Ascending aorta (tissue), 2 donors: ENCODE measurements around the gene NF1. TPM values are rescaled to one million over a fixed set of nuclear protein-coding genes. Genes with fewer than 3 reads are reported as not detected.

ENCODE experiments used
- DNase-seq, 2 donors: peaks; one replicate each; pipeline ENCODE4 v3.0.0-alpha.2; 2019; ENCODE audit warnings: low spot score in 2 of 2
- H3K27ac ChIP-seq, 2 donors: fragments of 200-600 bp; sonication (generic); one replicate each; pipeline ENCODE4 v1.5.1; 2016 to 2017; ENCODE audit warnings: mild to moderate bottlenecking in 1 of 2
- H3K27me3 ChIP-seq: fragments of 200-600 bp; sonication (generic); one replicate; pipeline ENCODE4 v1.5.1; 2017
- H3K36me3 ChIP-seq, 2 donors: fragments of 200-600 bp; sonication (generic); one replicate each; pipeline ENCODE4 v1.5.1; 2016
- H3K4me1 ChIP-seq, 2 donors: fragments of 200-600 bp; sonication (generic); one replicate each; pipeline ENCODE4 v1.5.1; 2016 to 2017; ENCODE audit warnings: mild to moderate bottlenecking in 1 of 2
- H3K4me3 ChIP-seq, 2 donors: fragments of 200-600 bp; sonication (generic); one replicate each; pipeline ENCODE4 v1.5.1; 2016 to 2017; ENCODE audit warnings: mild to moderate bottlenecking in 1 of 2
- H3K9me3 ChIP-seq, 2 donors: fragments of 200-600 bp; sonication (generic); one replicate each; pipeline ENCODE4 v1.5.1; 2016
- intact Hi-C: fragments of 100-400 bp; cut with DNase I; formaldehyde crosslinking; loops from one replicate; pipeline ENCODE4 v1.15.1; 2023
- total RNA-seq: library from RNA; depleted of rRNA; stranded (reverse); fragments of >200 nt; gene quantifications from one replicate; pipeline ENCODE4 v1.1.0, GENCODE V29; 2016
- TF ChIP-seq, protein P1 (sequence below), 3 experiments: fragments of 200-600 bp in 2 of 3; fragments of 450-650 bp in 1 of 3; sonication (generic) in 2 of 3; IDR thresholded peaks; one replicate each; pipeline ENCODE4 v1.5.1; 2016 to 2019; ENCODE audit warnings: antibody characterized with exemption in 3 of 3, mild to moderate bottlenecking in 1 of 3, moderate library complexity in 1 of 3

The NF1 gene
- total RNA-seq, 1 donor from 2014 or later, result 25.0 TPM

DNA sequence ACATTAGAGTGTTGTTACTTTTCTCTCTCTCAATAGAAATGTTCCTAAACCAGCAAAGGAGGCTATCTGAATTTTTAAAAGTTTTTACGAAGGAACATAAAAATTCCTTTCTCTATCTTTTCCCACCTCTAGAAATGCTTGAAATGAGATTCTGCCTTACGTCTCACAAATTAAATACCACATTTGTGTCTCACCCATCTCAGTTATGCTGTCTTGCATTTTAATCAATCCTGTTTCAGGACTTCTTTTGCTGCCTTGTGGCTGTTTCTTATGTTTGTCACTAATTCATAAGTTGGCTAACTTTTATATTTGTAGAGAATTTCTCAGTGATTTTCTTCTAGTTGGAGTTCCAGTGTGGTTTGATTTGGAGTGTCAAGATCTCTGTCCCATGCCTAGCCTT, 198.8 kb downstream of the NF1 start:
- DNase-seq, result no peak
- no peaks in the 10 kb centered on the region for H3K9me3 ChIP-seq
- H3K4me3 ChIP-seq, result no peak overlapping the region
- no peaks in the 10 kb centered on the region for H3K4me1 ChIP-seq
- TF ChIP-seq, protein P1, sequence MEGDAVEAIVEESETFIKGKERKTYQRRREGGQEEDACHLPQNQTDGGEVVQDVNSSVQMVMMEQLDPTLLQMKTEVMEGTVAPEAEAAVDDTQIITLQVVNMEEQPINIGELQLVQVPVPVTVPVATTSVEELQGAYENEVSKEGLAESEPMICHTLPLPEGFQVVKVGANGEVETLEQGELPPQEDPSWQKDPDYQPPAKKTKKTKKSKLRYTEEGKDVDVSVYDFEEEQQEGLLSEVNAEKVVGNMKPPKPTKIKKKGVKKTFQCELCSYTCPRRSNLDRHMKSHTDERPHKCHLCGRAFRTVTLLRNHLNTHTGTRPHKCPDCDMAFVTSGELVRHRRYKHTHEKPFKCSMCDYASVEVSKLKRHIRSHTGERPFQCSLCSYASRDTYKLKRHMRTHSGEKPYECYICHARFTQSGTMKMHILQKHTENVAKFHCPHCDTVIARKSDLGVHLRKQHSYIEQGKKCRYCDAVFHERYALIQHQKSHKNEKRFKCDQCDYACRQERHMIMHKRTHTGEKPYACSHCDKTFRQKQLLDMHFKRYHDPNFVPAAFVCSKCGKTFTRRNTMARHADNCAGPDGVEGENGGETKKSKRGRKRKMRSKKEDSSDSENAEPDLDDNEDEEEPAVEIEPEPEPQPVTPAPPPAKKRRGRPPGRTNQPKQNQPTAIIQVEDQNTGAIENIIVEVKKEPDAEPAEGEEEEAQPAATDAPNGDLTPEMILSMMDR (IDR thresholded peaks at IDR 0.05), result no peak
- no peak overlapping the region for H3K27ac ChIP-seq
- no peaks in the 10 kb centered on the region for H3K27me3 ChIP-seq
- H3K36me3 ChIP-seq, result peaks cover 0 to 4% of the 10 kb centered on the region in 2 donors
- intact Hi-C loops, result no loop called here

DNA sequence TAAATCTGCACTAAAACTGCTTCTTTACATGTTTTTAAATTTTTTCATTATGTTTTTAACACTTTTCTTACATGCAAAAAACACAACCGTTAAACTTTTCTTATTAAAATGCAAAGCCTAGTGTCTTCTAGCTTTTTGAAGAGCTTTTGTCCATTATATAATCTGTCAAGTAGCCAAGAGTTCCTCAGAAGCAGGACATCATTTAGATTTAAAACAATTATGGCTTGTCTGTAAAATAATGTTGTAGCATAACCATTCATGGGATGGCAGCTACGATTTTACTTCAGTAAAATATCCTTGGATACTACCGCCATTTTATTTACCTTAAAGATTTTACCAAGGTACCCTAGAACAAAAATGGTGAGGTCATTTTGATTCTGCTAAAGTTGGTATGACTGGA, 199.5 kb downstream of the NF1 start:
- no peaks in the 10 kb centered on the region for H3K27me3 ChIP-seq
- TF ChIP-seq, protein P1 (IDR thresholded peaks at IDR 0.05), result no peak
- H3K27ac ChIP-seq, result no peak overlapping the region
- no peaks in the 10 kb centered on the region for H3K9me3 ChIP-seq
- no peaks in the 10 kb centered on the region for H3K4me1 ChIP-seq
- H3K36me3 ChIP-seq, result peaks cover 0 to 4% of the 10 kb centered on the region in 2 donors
- H3K4me3 ChIP-seq, result no peak overlapping the region
- intact Hi-C loops, result no loop called here
- DNase-seq, result no peak

DNA sequence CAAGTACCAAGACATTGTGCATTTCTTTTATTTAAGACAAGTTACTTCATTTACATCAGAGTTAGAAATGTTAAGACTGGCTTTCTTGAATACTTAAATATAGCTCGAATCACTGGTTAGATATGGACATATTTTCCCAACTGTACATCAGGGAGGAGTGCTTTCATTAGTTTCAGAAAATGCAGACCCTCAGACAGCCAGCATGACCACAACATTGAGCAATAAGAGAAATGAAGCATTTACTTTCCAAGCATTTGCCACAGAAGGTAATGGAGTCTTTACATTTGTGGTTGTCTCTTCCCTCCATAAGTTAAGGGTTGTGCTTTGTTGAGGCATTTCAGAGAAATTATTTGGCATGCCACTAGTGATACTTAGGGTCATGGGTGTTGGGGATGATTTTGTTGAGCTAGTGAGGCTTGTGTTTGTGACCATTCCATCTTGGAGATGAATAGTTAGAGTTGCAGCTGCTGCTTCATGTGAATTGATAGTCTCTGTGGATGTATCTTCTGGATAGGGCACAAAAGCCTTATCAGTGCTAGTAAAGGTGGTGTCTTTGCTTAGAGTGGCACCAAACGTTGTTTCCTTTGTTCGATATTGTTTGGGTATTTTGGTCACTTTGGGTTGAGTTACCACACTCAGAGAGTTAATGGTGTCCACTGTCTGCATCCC, 200.2 kb downstream of the NF1 start:
- TF ChIP-seq, protein P1 (IDR thresholded peaks at IDR 0.05), result no peak
- Histone ChIP-seq H3K36me3 (peaks cover 0 to 4% of the 10 kb centered on the region in 2 donors), H3K27me3 (no peaks in the 10 kb centered on the region), H3K4me3 (no peak overlapping the region), H3K27ac (no peak overlapping the region), H3K9me3 (no peaks in the 10 kb centered on the region), H3K4me1 (no peaks in the 10 kb centered on the region)
- intact Hi-C loops, result no loop called here
- DNase-seq, result no peak

DNA sequence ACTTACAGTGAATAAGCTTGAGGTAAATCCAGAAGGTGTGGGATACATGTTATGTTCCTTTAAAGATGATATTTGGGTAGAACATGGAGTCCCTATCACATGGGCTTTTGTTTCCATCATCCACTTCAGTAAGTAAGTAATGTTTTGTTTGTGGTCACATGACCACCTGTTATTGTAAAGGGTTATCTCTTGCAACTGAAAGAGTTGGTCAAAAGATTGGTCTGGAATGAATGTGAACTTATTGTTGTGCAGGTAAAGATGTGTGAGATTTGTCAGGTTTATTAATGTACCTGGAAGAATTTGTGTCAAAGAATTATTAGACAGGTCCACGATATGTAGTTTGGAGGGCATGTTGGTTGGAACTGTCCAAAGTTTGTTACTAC, 200.7 kb downstream of the NF1 start:
- H3K36me3 ChIP-seq, result peaks cover 0 to 4% of the 10 kb centered on the region in 2 donors
- H3K9me3 ChIP-seq, result no peaks in the 10 kb centered on the region
- H3K27me3 ChIP-seq, result no peaks in the 10 kb centered on the region
- no peak overlapping the region for H3K4me3 ChIP-seq
- no peak overlapping the region for H3K27ac ChIP-seq
- no peaks in the 10 kb centered on the region for H3K4me1 ChIP-seq
- no peak for DNase-seq
- intact Hi-C loops, result no loop called here
- TF ChIP-seq, protein P1 (IDR thresholded peaks at IDR 0.05), result no peak

DNA sequence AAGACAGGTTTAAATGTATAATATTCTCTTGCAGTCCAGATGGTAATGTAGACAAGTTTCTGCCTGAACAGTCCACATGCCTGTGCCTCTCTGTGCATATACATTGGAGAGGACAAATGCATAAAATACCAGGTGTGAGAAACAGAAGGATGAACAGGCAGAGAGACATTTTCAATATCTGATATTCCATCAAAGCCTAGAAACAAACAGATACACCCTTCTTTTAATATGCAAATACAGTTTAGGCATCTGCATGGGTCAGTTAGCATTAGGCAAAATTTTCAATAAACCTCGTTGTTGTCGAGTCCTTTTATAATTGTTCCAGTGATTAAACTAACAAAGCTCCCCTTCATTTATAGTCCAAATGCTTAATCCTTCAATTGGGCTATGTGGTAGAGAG, 201.4 kb downstream of the NF1 start:
- Histone ChIP-seq H3K27me3 (no peaks in the 10 kb centered on the region), H3K27ac (no peak overlapping the region), H3K9me3 (no peaks in the 10 kb centered on the region), H3K4me1 (no peaks in the 10 kb centered on the region), H3K36me3 (peaks cover 0 to 4% of the 10 kb centered on the region in 2 donors), H3K4me3 (no peak overlapping the region)
- TF ChIP-seq, protein P1 (IDR thresholded peaks at IDR 0.05), result no peak
- intact Hi-C loops, result no loop called here
- DNase-seq, result no peak

DNA sequence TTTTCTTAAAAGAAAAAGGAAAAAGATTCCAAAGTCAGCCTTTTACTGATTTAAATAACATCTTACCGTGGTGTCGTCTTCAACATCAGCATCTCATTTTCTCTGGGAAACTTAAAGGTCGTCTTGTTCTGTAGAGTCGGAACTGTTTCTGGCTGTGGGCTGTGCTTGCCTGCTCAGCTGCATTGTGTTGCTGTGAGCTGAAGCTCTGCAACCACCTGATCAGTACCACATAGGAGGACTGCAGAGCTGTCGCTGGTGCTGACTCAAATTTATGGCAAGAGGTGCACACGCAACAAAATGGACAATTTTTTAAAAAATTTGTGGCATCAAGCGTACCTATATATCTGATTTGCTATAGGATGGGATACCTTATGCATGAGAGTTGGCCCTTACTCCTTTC, 202.3 kb downstream of the NF1 start, which contains the start of gene OMG:
Gene OMG (minus strand): TSS at position 150 of the 400 bp plus-strand sequence. CDS start 908 bp downstream, outside the sequence.
- TF ChIP-seq, protein P1 (IDR thresholded peaks at IDR 0.05), result no peak
- H3K9me3 ChIP-seq, result no peaks in the 10 kb centered on the region
- no peak for DNase-seq
- no peaks in the 10 kb centered on the region for H3K4me1 ChIP-seq
- intact Hi-C loops, result no loop called here
- H3K27ac ChIP-seq, result no peak within 1 kb of the TSS
- H3K4me3 ChIP-seq, result no peak within 1 kb of the TSS
- H3K27me3 ChIP-seq, result no peaks in the 10 kb centered on the region
- H3K36me3 ChIP-seq, result peaks cover 0 to 4% of the 10 kb centered on the region in 2 donors
